GM19463 (cell line): ENCODE measurements around the gene DDX46.
"Not testable (repeated sequence)": the region's sequence is repeated elsewhere in the genome, so short reads cannot be mapped to it uniquely, and the experiment has no call there.

Experiments
- ATAC-seq: cut with Tn5 transposase; IDR thresholded peaks from one replicate; pipeline ENCODE4 v1.9.1; 2021; ENCODE audit warnings: mild to moderate bottlenecking, moderate library complexity; ENCODE audit not compliant: unreplicated experiment

DDX46 gene, protein sequence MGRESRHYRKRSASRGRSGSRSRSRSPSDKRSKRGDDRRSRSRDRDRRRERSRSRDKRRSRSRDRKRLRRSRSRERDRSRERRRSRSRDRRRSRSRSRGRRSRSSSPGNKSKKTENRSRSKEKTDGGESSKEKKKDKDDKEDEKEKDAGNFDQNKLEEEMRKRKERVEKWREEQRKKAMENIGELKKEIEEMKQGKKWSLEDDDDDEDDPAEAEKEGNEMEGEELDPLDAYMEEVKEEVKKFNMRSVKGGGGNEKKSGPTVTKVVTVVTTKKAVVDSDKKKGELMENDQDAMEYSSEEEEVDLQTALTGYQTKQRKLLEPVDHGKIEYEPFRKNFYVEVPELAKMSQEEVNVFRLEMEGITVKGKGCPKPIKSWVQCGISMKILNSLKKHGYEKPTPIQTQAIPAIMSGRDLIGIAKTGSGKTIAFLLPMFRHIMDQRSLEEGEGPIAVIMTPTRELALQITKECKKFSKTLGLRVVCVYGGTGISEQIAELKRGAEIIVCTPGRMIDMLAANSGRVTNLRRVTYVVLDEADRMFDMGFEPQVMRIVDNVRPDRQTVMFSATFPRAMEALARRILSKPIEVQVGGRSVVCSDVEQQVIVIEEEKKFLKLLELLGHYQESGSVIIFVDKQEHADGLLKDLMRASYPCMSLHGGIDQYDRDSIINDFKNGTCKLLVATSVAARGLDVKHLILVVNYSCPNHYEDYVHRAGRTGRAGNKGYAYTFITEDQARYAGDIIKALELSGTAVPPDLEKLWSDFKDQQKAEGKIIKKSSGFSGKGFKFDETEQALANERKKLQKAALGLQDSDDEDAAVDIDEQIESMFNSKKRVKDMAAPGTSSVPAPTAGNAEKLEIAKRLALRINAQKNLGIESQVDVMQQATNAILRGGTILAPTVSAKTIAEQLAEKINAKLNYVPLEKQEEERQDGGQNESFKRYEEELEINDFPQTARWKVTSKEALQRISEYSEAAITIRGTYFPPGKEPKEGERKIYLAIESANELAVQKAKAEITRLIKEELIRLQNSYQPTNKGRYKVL

DNA sequence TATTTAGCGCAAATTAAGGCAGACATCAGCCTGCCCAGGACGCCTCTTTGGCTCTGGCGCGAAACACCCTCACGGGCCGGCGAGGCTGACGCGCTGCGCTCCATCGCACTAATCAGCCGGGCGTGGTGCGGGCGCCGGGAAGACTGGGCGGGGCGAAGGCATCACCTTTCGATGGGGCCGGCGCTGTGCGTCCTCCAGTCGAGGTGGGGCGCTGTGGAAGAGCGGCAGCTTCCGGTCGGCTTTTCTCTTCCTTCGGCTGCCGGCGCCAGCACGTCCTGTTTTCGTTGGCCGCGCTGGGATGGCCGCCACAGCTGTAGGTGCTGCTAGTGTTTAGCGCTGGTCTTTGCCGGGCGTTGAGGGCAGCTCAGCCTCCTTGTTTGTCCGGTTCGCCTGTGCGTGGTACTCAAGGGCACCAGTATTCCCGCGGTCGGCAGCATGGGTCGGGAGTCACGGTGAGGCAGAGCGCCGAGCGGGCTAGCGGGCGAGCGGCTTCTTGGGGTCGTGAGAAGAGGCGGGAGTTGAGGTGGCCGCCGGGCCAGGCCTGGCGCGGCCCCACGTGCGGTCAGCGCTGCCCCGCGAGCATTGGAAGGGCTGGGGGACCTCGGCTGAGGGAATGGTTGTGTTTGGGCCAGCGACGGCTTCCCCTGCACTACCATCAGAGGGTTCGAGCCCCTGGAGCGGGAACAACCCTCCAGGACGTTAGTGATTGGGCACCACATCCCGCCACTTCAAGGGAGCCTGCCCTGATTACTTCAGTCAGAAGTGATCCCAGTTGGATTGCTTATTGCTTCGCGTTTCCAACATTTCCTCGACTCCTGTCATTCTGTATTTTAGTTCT lies at the start of gene DDX46:
Gene DDX46 (plus strand): TSS at position 276 of the 838 bp plus-strand sequence. CDS start 160 bp downstream, at position 436.
- ATAC-seq = peak; percentile 99

DNA sequence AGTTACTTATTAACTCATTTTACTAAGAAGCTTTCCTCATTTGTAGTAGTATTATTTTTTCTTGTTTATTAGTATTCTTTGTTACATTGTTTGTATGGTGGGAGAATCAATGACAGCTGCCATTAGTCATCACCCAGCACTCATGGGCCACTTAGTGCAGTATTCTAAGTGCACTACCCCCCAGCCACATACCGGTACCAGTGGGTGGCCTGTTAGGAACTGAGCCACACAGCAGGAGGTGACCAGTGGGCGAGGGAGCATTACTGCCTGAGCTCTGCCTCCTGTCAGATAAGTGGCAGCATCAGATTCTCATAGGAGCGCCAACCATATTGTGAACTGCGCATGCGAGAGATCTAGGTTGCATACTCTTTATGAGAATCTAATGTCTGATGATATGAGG lies 44.5 kb upstream of the DDX46 start:
- no peak for ATAC-seq

DNA sequence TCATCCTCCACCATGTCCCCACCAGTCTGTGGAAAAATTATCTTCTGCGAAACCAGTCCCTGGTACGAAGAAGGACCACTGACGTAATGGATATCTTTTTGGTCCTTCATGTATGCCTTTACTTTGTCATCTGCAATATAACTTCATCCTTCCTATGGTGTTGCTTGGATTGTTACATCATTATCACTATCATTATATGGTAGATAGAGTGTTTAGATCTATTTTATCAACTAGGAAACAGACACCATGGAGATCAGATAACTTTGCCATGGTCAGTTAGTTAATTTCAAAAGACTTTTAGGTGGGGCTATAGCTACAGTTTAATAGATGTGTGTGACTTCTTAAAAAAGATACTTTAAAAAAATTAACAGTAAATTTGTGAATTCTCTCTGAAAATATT lies 44.0 kb upstream of the DDX46 start:
- no peak for ATAC-seq

DNA sequence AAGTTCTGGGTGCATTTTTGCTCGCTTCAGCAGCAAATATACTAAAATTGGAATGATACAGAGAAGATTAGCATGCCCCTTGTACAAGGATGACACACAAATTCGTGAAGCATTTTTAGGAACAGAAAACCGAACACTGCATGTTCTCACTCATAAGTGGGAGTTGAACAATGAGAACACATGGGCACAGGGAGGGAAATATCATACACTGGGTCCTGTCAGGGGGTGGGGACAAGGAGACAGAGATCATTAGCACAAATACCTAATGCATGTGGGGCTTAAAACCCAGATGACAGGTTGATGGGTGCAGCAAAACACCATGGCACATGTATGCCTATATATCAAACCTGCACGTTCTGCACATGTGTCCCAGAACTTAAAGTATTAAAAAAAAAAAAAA lies 43.1 kb upstream of the DDX46 start:
- ATAC-seq = not testable (repeated sequence)

DNA sequence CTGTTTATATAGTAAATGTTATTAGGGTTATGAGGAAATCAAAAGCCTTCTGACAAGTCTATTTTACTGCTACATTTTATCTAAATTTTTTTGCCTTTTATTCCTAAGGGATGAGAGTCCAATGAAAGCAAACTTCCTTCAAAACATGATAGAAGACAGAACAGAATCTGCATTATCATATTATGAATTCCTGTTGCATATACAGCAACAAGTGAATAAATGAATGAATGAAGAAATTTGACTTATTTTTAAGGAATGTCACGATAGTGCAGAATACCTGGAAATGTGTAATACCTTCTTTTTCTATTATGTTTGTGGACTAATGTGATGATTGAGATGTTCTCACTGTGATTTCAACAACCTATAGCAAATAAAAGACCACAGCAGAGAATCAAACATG lies 33.7 kb upstream of the DDX46 start:
- no peak for ATAC-seq

DNA sequence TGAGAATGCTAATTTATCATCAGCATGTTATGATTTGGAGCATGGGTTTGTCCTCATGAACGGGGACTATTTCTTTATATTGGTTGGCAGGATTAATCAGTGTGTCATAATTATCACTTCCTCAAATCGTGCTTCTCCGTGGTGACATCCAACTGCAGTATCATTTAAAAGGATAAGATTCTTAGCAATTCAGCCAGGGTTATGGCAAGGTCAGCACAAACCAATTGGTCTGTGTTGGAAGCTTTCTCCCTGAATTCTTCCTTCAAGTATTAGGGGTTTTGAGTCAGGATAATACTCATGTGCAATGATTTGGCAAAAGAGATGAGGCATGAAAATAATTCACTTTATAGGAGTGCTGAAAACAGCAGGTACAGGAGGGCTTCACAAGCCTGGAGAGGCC lies 25.8 kb upstream of the DDX46 start:
- ATAC-seq = no peak

DNA sequence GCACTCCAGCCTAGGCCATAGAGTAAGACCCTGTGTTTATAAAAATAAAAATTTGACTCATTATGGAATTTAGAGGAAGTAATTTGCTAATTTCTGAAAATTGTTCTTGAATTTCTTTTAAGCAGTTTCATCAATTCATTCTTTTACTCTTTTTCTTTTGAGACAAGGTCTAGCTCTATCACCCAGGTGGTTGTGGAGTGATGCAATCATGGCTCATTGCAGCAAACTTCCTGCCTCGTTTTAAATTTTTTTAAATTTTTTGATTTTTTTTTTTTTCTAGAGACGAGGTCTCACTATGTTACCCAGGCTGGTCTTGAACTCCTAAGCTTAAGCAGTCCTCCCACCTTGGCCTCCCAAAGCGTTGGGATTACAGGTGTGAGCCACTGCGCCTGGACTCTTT lies 23.3 kb upstream of the DDX46 start:
- ATAC-seq = no peak

DNA sequence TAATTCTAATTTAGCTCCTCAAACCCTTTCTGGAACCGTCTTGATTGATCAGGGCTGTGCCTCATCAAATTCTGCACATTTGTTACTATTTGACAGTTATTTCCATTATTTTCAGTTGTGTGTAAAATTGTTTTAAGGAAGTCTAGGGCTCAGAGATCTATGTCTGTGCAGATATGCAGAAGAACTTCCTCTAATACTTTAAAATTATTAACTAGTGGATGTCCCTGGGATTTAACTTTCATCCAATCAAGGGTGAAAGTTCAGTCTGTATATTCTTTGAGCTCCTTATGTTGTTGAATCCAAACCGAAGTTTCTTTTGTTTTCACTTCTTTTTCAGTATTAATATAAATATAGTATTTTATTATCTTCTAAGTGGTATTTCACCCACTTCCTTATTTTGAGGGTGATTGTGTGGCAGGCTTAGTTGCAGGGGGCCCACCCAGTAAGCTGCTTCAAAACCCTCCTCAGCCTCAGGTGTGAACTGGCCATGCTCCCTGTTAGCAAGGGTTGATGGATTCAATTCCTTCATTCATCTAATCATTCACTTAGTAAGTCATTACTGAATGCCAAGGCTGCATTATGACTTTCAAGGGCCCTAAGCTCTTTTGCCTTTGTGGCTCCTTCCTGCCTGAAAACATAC lies 22.3 kb upstream of the DDX46 start:
- no peak for ATAC-seq

DNA sequence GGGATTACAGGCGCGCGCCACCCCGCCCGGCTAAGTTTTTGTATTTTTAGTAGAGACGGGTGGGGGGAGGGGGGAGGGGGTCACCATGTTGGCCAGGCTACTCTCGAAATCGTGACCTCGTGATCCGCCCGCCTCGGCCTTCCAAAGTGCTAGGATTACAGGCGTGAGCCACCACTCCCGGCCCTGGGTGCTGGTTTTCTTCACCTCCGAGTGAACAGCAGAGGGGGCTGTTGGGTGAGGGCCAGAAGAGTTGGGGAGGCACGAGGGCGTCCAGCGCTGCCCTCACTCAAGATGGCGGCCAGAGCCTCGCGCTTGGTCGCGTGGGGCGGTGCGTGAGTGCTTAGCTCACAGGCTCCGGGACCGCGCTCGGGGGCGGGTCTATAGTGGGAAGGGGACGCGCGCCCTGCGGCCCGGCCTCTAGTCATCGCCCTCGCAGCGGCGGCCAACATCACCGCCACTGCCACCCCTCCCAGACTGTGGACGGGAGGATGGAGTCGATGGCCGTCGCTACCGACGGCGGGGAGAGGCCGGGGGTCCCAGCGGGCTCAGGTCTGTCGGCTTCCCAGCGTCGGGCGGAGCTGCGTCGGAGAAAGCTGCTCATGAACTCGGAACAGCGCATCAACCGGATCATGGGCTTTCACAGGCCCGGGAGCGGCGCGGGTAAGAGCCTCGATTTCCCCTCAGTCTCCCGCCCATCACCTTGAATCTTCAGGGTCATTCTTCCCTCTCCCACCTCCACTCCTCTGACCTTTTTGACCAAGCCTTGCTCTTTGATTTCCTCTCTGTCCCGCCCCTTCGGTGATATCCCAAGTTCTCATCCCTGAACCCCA lies 20.2 kb upstream of the DDX46 start, which contains the start of gene CAMLG:
Gene CAMLG (plus strand): TSS at position 416 of the 830 bp plus-strand sequence. CDS start 73 bp downstream, at position 489.
- ATAC-seq = peak; percentile 98

DNA sequence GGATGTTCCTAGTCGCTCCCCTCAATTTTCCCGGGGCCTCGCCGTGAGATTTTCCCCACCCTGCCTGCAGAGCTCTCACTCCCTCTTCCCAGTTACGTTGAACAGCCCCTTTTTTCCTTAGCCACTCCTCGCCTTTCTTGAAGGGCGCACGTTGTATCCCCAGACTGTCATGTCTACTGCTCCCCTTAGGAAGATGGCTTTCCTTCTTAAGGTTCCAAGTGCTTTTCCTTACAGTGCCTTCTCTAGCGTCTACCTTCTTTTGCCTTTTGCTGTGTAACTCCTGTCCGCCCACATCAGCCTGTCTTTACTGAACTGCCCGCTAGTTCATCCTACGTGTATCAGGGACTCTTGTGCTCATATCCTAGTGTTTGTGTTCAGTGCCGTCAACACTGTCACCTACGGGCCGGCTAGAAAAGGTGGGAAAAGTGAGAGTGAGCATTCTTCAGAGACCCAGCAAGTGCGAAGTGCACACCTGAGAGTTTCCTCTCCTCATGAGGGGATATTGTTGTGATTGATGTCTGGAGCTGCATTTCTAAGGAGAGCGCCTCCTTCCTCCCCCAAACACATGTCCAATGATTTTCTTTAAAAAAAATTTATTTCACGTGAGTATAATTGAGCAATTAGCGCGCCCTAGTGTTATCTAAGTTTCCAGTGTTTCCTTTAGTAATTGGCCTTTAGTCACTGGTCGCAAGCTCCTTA lies 19.5 kb upstream of the DDX46 start:
- ATAC-seq = no peak

DNA sequence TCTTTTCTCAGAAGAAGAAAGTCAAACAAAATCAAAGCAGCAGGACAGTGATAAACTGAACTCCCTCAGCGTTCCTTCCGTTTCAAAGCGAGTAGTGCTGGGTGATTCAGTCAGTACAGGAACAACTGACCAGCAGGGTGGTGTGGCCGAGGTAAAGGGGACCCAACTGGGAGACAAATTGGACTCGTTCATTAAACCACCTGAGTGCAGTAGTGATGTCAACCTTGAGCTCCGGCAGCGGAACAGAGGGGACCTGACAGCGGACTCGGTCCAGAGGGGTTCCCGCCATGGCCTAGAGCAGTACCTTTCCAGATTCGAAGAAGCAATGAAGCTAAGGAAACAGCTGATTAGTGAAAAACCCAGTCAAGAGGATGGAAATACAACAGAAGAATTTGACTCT lies 17.5 kb upstream of the DDX46 start:
- no peak for ATAC-seq

DNA sequence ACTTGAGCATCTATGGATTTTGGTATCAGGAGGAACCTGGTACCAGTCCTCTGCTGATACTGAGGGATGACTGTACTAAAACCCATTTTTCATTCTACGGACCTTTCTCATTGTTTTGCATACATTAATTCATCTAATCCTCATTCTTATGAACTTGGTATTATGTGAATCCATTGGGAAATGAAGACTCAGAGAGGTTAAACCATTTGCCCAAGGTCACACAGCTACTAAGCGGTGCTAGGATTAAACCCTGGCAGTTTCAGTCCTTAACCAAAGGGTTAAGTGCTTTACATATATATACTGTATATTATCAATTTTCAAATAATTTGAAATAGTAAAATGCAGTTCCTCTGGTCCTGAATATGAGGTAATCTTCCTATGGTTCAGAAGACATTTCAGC lies 16.4 kb upstream of the DDX46 start:
- ATAC-seq = no peak

DNA sequence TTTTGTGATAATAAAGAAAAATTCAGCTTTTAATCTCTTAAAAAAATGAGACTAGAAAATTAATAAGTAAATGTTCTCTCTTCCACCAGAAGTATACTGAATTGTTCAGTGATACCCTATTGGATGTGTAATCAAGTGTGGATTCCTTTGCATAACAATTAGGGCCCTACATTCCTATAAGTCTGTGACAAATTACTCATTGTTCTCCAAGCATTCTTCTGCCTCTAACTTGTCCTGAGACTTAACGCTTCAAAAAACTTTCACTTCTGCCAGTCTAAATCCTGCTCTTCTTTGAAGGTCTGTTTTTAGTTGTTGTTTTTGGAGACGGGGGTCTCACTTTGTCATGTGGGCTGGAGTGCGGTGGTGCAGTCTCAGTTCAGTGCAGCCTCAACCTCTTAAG lies 9.2 kb upstream of the DDX46 start:
- ATAC-seq = no peak

DNA sequence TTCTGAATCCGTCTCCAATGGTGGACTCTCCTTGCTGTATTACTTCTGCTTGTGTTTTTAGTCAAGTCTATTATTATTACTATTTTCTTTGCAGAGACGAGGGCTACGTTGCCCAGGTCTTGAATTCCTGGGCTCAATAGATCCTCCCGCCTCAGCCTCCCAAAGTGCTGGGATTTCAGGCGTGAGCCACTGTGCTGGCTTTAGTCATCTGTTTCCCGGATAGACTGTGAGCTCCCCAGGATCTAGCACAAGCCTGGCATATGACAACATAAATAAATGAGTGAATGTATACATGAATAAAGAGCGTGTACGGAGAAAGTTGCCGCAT lies 439 bp upstream of the DDX46 start:
- no peak for ATAC-seq

DNA sequence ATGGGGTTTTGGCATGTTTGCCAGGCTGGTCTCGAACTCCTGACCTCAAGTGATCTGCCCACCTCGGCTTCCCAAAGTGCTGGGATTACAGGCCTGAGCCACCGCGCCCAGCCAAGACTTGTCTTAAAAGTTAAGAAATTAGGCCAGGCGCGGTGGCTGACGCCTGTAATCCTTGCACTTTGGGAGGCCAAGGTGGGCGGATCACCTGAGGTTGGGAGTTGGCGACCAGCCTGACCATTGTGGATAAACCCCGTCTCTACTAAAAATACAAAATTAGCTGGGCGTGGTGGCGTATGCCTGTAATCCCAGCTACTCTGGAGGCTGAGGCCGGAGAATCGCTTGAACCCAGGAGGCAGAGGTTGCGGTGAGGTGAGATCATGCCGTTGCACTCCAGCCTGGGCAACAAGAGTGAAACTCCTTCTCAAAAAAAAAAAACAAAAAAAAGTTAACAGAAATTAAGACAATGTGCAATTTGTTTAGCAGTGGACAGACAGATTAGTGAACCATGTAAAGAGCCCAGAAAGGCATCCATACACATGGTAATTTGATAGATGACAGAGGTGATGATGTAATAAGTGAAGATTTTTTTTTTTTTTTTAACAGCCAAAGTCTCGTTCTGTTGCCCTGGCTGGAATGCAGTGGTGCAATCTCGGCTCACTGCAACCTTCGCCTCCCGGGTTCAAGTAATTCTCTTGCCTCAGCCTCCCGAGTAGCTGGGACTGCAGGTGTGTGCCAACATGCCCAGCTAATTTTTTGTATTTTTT lies 9.1 kb downstream of the DDX46 start:
- not testable (repeated sequence) for ATAC-seq

DNA sequence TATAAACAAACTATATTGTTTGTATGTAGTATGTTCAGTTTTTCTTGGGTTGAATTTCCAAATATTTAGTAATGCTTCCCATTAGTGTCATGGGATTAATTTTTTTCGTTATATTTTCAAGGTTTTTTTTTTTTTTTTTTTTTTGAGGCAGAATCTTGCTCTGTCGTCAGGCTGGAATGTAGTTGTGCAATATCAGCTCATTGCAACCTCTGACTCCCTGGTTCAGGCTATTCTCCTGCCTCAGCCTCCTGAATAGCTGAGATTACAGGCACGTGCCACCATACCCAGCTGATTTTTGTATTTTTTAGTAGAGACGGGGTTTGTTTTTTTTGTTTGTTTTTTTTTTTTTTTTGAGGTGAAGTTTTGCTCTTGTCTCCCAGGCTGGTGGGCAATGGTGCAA lies 10.6 kb downstream of the DDX46 start:
- ATAC-seq = no peak

DNA sequence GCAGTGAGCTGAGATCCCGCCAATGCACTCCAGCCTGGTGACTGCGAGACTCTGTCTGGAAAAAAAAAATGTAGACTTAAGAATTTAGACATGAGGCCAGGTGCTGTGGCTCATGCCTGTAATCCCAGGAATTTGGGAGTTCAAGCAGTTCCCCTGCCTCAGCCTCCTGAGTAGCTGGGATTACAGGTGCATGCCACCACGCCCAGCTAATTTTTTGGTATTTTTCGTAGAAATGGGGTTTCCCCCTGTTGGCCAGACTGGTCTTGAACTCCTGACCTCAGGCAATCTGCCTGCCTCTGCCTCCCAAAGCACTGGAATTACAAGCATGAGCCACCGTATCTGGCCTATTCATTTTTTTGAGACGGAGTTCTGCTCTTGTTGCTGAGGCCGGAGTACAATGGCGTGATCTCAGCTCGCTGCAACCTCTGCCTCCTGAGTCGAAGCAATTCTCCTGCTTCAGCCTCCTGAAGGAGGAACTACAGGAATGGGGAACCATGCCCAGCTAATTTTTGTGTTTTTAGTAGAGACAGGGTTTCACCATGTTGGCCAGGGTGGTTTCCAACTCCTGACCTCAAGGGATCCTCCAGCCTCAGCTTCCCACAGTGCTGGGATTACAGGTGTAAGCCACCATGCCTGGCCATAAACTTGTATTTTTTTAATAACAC lies 14.0 kb downstream of the DDX46 start:
- no peak for ATAC-seq

DNA sequence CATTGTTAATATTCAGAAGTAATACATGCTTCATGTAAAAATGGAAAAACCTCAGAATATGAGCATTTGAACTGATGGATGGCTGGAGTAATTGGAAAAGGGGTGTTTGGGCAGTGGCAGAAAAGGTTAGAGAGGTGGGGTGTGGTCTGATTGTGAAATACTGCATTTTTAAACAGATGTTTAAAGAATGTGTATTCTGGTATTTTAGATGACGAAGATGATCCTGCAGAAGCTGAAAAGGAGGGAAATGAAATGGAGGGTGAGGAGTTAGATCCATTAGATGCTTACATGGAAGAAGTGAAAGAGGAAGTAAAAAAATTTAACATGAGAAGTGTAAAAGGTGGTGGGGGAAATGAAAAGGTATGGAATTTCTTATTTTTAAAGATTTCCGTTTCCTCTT lies 18.8 kb downstream of the DDX46 start:
- no peak for ATAC-seq
